Colonic mucosa (tissue), 4 donors: Measurements from ENCODE around the gene ACOT8. TPM values are rescaled to one million over a fixed set of nuclear protein-coding genes. Genes with fewer than 3 reads are reported as not detected.

ENCODE experiments used
- DNase-seq: peaks from one replicate; pipeline ENCODE4 v3.0.0-alpha.2; 2020
- H3K27ac ChIP-seq: fragments of 200-600 bp; one replicate; pipeline ENCODE4 v1.8.0; 2021
- H3K27me3 ChIP-seq: fragments of 200-600 bp; one replicate; pipeline ENCODE4 v1.8.0; 2021
- H3K36me3 ChIP-seq: fragments of 200-600 bp; one replicate; pipeline ENCODE4 v1.8.0; 2021
- H3K4me1 ChIP-seq: fragments of 200-600 bp; one replicate; pipeline ENCODE4 v1.8.0; 2021; ENCODE audit warnings: mild to moderate bottlenecking
- H3K4me3 ChIP-seq: fragments of 200-600 bp; one replicate; pipeline ENCODE4 v1.8.0; 2021
- H3K9ac ChIP-seq, 2 donors: one replicate each; pipeline ENCODE4 v1.7.0; 2013; ENCODE audit warnings: control low read depth in 2 of 2, low read depth in 2 of 2, low read length in 2 of 2
- H3K9me3 ChIP-seq: fragments of 200-600 bp; one replicate; pipeline ENCODE4 v1.8.0; 2021
- CTCF ChIP-seq: fragments of 200-600 bp; IDR thresholded peaks from one replicate; pipeline ENCODE4 v1.8.0; 2022; ENCODE audit warnings: antibody characterized with exemption, mild to moderate bottlenecking
- intact Hi-C: fragments of 100-400 bp; cut with DNase I; formaldehyde crosslinking; loops from one replicate; pipeline ENCODE4 v1.14.1; 2022
- total RNA-seq, 2 donors: library from RNA; stranded (reverse); fragmentation: NEBNext Ultra II Directional in 1 of 2; extraction: Animal tissue kit (Norgen Biotek cat#: 25700) in 1 of 2; gene quantifications; one replicate each; pipeline ENCODE4 v1.2.1, GENCODE V29; 2021
- donor health status: healthy.
- donor health status: DM: no; HTN: no; CAD: no.
- donor health status: DM: no; HTN: no; CAD: no.

ACOT8 gene
- total RNA-seq, 2 donors from 2014 or later = 49.8 to 58.5 TPM

- intact Hi-C loops = loop anchor here (5.0 kb wide), 2 partner anchors 41 to 71 kb away; partner anchors contain the start of gene PCIF1
- Histone ChIP-seq H3K4me1 (peaks cover 18% of the 10 kb centered on the region), H3K27ac (peak within 1 kb of the TSS; percentile 71), H3K9ac (peak within 1 kb of the TSS; percentile 86 to 96), H3K4me3 (peak within 1 kb of the TSS; percentile 94), H3K36me3 (peaks cover 7% of the 10 kb centered on the region), H3K9me3 (no peaks in the 10 kb centered on the region), H3K27me3 (no peaks in the 10 kb centered on the region)
- DNase-seq = peak; percentile 97
- TF ChIP-seq CTCF = no peak
Measured at GRCh38 chr20:45890985-45891983, 34.1 kb upstream of the ACOT8 start, which contains the start of the genes CTSA and NEURL2. Gene CTSA (plus strand): TSS chr20:45891335. CDS start chr20:45891569, 234 bp downstream. Gene NEURL2 (minus strand): TSS chr20:45891208. CDS start chr20:45890991, 217 bp downstream.

GRCh38 chr20:45890077-45890984 is 33.1 kb upstream of the ACOT8 start:
- H3K4me3 ChIP-seq = peak overlapping the region; percentile 94
- H3K36me3 ChIP-seq = peaks cover 7% of the 10 kb centered on the region
- no peaks in the 10 kb centered on the region for H3K27me3 ChIP-seq
- peak overlapping the region; percentile 86 to 96 for H3K9ac ChIP-seq
- no peaks in the 10 kb centered on the region for H3K9me3 ChIP-seq
- peak; percentile 89 for DNase-seq
- TF ChIP-seq CTCF = peak; percentile 72
- H3K27ac ChIP-seq = peak overlapping the region; percentile 71
- intact Hi-C loops = loop anchor here (5.0 kb wide), 2 partner anchors 42 to 72 kb away; partner anchors contain the start of gene PCIF1
- H3K4me1 ChIP-seq = peaks cover 18% of the 10 kb centered on the region

- H3K4me3 ChIP-seq = no peak overlapping the region
- H3K36me3 ChIP-seq = no peaks in the 10 kb centered on the region
Measured at GRCh38 chr20:45888681-45889080, 31.5 kb upstream of the ACOT8 start.

GRCh38 chr20:45887346-45887715 is 30.1 kb upstream of the ACOT8 start, which contains the start of gene SPATA25:
Gene SPATA25 (minus strand): TSS chr20:45887622. CDS start chr20:45887590, 32 bp downstream.
- Histone ChIP-seq H3K27me3 (no peaks in the 10 kb centered on the region), H3K27ac (no peak within 1 kb of the TSS), H3K36me3 (peaks cover 6% of the 10 kb centered on the region), H3K9me3 (no peaks in the 10 kb centered on the region), H3K4me1 (peaks cover 7% of the 10 kb centered on the region), H3K4me3 (no peak within 1 kb of the TSS), H3K9ac (no peak within 1 kb of the TSS)
- no peak for DNase-seq
- no peak for TF ChIP-seq CTCF
- intact Hi-C loops = loop anchor here (10.0 kb wide), 1 partner anchor 63 kb away; the partner anchor contains the start of gene TNNC2

More at GRCh38 chr20:45888681-45889080, 31.5 kb upstream of the ACOT8 start:
- no peak for TF ChIP-seq CTCF
- Histone ChIP-seq H3K27ac (no peak overlapping the region), H3K9me3 (no peaks in the 10 kb centered on the region), H3K4me1 (peaks cover 18% of the 10 kb centered on the region), H3K27me3 (no peaks in the 10 kb centered on the region), H3K9ac (no peak overlapping the region)
- no peak for DNase-seq
- intact Hi-C loops = loop anchor here (10.0 kb wide), 1 partner anchor 64 kb away; the partner anchor contains the start of gene TNNC2
